Hepatocyte (in vitro differentiated cells): ENCODE measurements around the gene UBE2O. TPM values are rescaled to one million over a fixed set of nuclear protein-coding genes. Genes with fewer than 3 reads are reported as not detected.
"Not testable (repeated sequence)": the region's sequence is repeated elsewhere in the genome, so short reads cannot be mapped to it uniquely, and the experiment has no call there.

Experiments used
- DNase-seq: peaks from one replicate; pipeline ENCODE4 v3.0.0-alpha.2; 2016; ENCODE audit warnings: low spot score
- H2AFZ ChIP-seq: fragments of 200-600 bp; sonication (generic); 2 replicates; pipeline ENCODE4 v1.6.0; 2016; ENCODE audit warnings: antibody characterized with exemption, mild to moderate bottlenecking
- H3K27ac ChIP-seq: fragments of 200-600 bp; sonication (generic); 2 replicates; pipeline ENCODE4 v1.5.1; 2016; ENCODE audit warnings: mild to moderate bottlenecking
- H3K27me3 ChIP-seq: fragments of 200-600 bp; sonication (generic); 2 replicates; pipeline ENCODE4 v1.6.1; 2016
- H3K36me3 ChIP-seq: fragments of 200-600 bp; sonication (generic); replicated peaks from 2 replicates; pipeline ENCODE4 v1.5.1; 2016; ENCODE audit warnings: low read depth; ENCODE audit not compliant: insufficient read depth
- H3K4me1 ChIP-seq: fragments of 200-600 bp; sonication (generic); 2 replicates; pipeline ENCODE4 v1.5.1; 2016; ENCODE audit warnings: mild to moderate bottlenecking, moderate library complexity; ENCODE audit not compliant: insufficient read depth
- H3K4me2 ChIP-seq: fragments of 200-600 bp; sonication (generic); 2 replicates; pipeline ENCODE4 v1.6.0; 2016
- H3K4me3 ChIP-seq: fragments of 200-600 bp; sonication (generic); 2 replicates; pipeline ENCODE4 v1.5.1; 2016; ENCODE audit warnings: mild to moderate bottlenecking
- H3K79me2 ChIP-seq: fragments of 200-600 bp; sonication (generic); 2 replicates; pipeline ENCODE4 v1.6.0; 2017; ENCODE audit warnings: mild to moderate bottlenecking
- H3K9me2 ChIP-seq: fragments of 200-600 bp; sonication (generic); replicated peaks from 2 replicates; pipeline ENCODE4 v1.6.0; 2017; ENCODE audit warnings: mild to moderate bottlenecking; ENCODE audit not compliant: insufficient read depth
- H3K9me3 ChIP-seq: fragments of 200-600 bp; sonication (generic); 2 replicates; pipeline ENCODE4 v1.5.1; 2016; ENCODE audit warnings: low read depth, mild to moderate bottlenecking
- H4K20me1 ChIP-seq: fragments of 200-600 bp; sonication (generic); 2 replicates; pipeline ENCODE4 v1.6.0; 2016; ENCODE audit warnings: mild to moderate bottlenecking; ENCODE audit not compliant: insufficient read depth, poor library complexity, severe bottlenecking
- CTCF ChIP-seq: fragments of 200-600 bp; sonication (generic); IDR thresholded peaks from 2 replicates; pipeline ENCODE4 v1.5.1; 2016; ENCODE audit warnings: antibody characterized with exemption, mild to moderate bottlenecking; ENCODE audit not compliant: poor library complexity
- EZH2 ChIP-seq: fragments of 200-600 bp; sonication (generic); IDR thresholded peaks from 2 replicates; pipeline ENCODE4 v1.6.1; 2016; ENCODE audit warnings: antibody characterized with exemption, mild to moderate bottlenecking, borderline replicate concordance
- EZH2phosphoT487 ChIP-seq: fragments of 200-600 bp; sonication (generic); IDR thresholded peaks from one replicate; pipeline ENCODE4 v1.6.1; 2018; ENCODE audit warnings: antibody characterized with exemption, mild to moderate bottlenecking, low read depth, moderate library complexity; ENCODE audit not compliant: unreplicated experiment, severe bottlenecking
- WGBS: methylation state at CpG from one replicate; pipeline ENCODE4 v1.1.6; 2016; ENCODE audit warnings: low lambda C conversion rate; ENCODE audit errors: missing lambda C conversion rate; 5-methylcytosine and 5-hydroxymethylcytosine counted together
- polyA plus RNA-seq: library from polyadenylated mRNA; unstranded; fragments of >200 nt; fragmentation: Nextera tagmentation; extraction: Ambion mirVana; gene quantifications from 2 replicates; pipeline ENCODE4 v1.2.1, GENCODE V29; 2016
- total RNA-seq: library from RNA; depleted of rRNA; stranded (reverse); fragments of >200 nt; gene quantifications from 2 replicates; pipeline ENCODE4 v1.2.3, GENCODE V29; 2014

The UBE2O gene
- total and polyA plus RNA-seq, 2 experiments from 2014 or later = 9.7 to 15.2 TPM

- no peak overlapping the region for H3K4me2 ChIP-seq
- no peaks in the 10 kb centered on the region for H3K9me2 ChIP-seq
- H2AFZ ChIP-seq = no peak overlapping the region
- H3K4me1 ChIP-seq = peaks cover 6% of the 10 kb centered on the region
- H3K27ac ChIP-seq = no peak overlapping the region
- TF ChIP-seq EZH2phosphoT487 (no peak), EZH2 (no peak), CTCF (no peak)
- H3K9me3 ChIP-seq = no peaks in the 10 kb centered on the region
- H3K27me3 ChIP-seq = no peaks in the 10 kb centered on the region
- H3K79me2 ChIP-seq = peaks cover 43% of the 10 kb centered on the region
- H3K36me3 ChIP-seq = no peaks in the 10 kb centered on the region
- 96% methylated on average over 5 of the region's 5 CpGs for WGBS
- peaks cover 2% of the 10 kb centered on the region for H4K20me1 ChIP-seq
- no peak for DNase-seq
- no peak overlapping the region for H3K4me3 ChIP-seq
Measured at GRCh38 chr17:76350463-76350862, 102.5 kb downstream of the UBE2O start.

DNA sequence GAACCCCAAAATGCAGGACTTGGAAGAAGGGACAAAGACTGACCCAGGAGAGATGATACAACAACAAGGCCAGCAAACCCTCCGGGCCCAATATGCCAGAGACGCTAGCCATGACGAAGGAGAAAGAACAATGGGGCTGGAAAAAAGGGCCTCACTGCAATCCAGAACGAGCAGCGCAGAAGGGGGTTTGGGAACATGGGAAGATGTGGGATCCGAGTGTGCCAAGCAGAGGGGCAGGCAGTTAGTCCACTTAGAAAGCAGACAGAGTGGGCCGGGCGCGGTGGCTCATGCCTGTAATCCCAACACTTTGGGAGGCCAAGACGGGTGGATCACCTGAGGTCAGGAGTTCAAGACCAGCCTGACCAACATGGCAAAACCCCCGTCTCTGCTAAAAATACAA is 106.0 kb downstream of the UBE2O start:
- not testable (repeated sequence) for H3K4me2 ChIP-seq, H3K4me3 ChIP-seq, H2AFZ ChIP-seq, H3K9me2 ChIP-seq, H3K27ac ChIP-seq, H3K36me3 ChIP-seq, H4K20me1 ChIP-seq, DNase-seq, H3K9me3 ChIP-seq, H3K27me3 ChIP-seq, H3K4me1 ChIP-seq
- 95% methylated on average over 11 of the region's 11 CpGs for WGBS
- peaks cover 31% of the 10 kb centered on the region for H3K79me2 ChIP-seq

GRCh38 chr17:76345377-76345974 is 107.5 kb downstream of the UBE2O start:
- Histone ChIP-seq H3K4me3 (no peak overlapping the region), H3K36me3 (no peaks in the 10 kb centered on the region), H4K20me1 (peaks cover 2% of the 10 kb centered on the region), H3K4me1 (no peaks in the 10 kb centered on the region), H3K4me2 (no peak overlapping the region), H3K27me3 (no peaks in the 10 kb centered on the region), H3K27ac (no peak overlapping the region), H3K79me2 (peaks cover 20% of the 10 kb centered on the region), H3K9me2 (no peaks in the 10 kb centered on the region), H3K9me3 (no peaks in the 10 kb centered on the region), H2AFZ (no peak overlapping the region)
- TF ChIP-seq EZH2phosphoT487 = no peak
- no peak for TF ChIP-seq EZH2
- no peak for TF ChIP-seq CTCF
- no peak for DNase-seq
- WGBS = 98% methylated on average over 14 of the region's 14 CpGs

- Histone ChIP-seq H3K27me3 (no peaks in the 10 kb centered on the region), H3K9me2 (no peaks in the 10 kb centered on the region), H3K27ac (no peak overlapping the region), H2AFZ (no peak overlapping the region), H3K36me3 (no peaks in the 10 kb centered on the region), H3K4me1 (no peaks in the 10 kb centered on the region), H3K79me2 (peaks cover 14% of the 10 kb centered on the region), H3K4me2 (no peak overlapping the region), H4K20me1 (no peaks in the 10 kb centered on the region), H3K4me3 (no peak overlapping the region), H3K9me3 (no peaks in the 10 kb centered on the region)
- 86% methylated on average over 7 of the region's 7 CpGs for WGBS
- TF ChIP-seq EZH2phosphoT487 = no peak
- TF ChIP-seq EZH2 = no peak
- no peak for TF ChIP-seq CTCF
- DNase-seq = no peak
Measured at GRCh38 chr17:76343106-76343505, 109.8 kb downstream of the UBE2O start.
